Measurements from ENCODE around the gene TM4SF1.

DNA sequence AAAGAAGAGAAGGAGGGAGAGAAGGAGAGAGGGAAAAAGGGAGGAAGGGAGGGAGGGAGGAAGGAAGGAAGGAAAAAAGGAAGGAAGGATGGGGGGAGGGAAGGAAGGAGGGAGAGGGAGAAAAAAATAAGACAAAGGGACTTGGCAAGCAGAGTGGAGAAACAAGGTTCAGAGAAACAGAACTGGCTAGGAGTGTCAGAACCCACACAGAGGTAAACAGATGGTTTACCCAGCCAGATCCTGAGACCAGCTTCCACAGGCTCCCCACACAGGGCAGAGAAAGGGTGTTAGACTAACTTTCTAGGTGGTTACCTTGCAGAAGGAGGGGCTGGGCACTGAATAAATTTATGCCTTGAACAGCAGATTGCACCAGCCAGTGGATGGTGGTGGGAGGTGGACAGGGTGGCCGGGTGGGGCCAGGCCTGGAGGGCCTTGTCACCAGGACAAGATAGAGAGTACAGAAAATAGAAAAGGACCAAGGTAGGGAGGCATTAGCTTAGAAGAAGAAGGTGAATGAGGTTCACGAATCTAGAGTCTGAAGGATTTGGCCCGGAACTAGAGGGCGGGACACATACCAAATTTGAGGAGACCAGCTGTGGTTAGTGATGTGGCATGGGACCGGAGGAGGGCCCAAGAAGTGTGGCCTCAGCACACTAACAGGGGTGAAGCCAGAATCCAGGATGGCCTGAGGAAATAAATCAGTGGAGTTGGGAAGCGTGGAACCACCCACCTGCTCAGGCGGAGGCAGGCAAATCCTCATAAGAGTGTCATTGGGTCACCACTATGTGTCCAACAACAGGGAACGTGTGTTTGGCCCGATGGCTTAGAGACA is 1.2 kb upstream of the TM4SF1 start:
- TF ChIP-seq, protein P1, sequence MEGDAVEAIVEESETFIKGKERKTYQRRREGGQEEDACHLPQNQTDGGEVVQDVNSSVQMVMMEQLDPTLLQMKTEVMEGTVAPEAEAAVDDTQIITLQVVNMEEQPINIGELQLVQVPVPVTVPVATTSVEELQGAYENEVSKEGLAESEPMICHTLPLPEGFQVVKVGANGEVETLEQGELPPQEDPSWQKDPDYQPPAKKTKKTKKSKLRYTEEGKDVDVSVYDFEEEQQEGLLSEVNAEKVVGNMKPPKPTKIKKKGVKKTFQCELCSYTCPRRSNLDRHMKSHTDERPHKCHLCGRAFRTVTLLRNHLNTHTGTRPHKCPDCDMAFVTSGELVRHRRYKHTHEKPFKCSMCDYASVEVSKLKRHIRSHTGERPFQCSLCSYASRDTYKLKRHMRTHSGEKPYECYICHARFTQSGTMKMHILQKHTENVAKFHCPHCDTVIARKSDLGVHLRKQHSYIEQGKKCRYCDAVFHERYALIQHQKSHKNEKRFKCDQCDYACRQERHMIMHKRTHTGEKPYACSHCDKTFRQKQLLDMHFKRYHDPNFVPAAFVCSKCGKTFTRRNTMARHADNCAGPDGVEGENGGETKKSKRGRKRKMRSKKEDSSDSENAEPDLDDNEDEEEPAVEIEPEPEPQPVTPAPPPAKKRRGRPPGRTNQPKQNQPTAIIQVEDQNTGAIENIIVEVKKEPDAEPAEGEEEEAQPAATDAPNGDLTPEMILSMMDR (IDR thresholded peaks at IDR 0.05 in 8 of 11, conservative IDR thresholded peaks at IDR 0.05 in 3 of 11), result no peak
- TF ChIP-seq POLR2A (IDR thresholded peaks at IDR 0.05), result no peak

Measured in spleen (tissue), 7 donors.